Activated naive CD4-positive, alpha-beta T cell treated with anti-CD3 and anti-CD28 coated beads for 36 hours (primary cell): Measurements from ENCODE around the gene BRME1. TPM values are rescaled to one million over a fixed set of nuclear protein-coding genes. Genes with fewer than 3 reads are reported as not detected.
"Not testable (repeated sequence)": the region's sequence is repeated elsewhere in the genome, so short reads cannot be mapped to it uniquely, and the experiment has no call there.

Source experiments
- CTCF ChIA-PET: fragments of 350-600 bp; sonication (Branson Sonifier 250); formaldehyde crosslinking; loops from one replicate; lab custom pipeline; 2021; ENCODE audit warnings: antibody characterized with exemption; lab: Charles Lee
- DNase-seq: peaks from one replicate; pipeline ENCODE4 v3.0.0-alpha.2; 2020
- H3K27ac Mint-ChIP-seq: one replicate; pipeline ENCODE4 v1.8.0; 2021; ENCODE audit warnings: mild to moderate bottlenecking, mixed read lengths
- H3K27me3 Mint-ChIP-seq: one replicate; pipeline ENCODE4 v1.8.0; 2021; ENCODE audit warnings: low read depth, mixed read lengths
- H3K36me3 Mint-ChIP-seq: one replicate; pipeline ENCODE4 v1.8.0; 2021; ENCODE audit warnings: low read depth, mixed read lengths
- H3K4me1 Mint-ChIP-seq: one replicate; pipeline ENCODE4 v1.8.0; 2021; ENCODE audit warnings: low read depth, mixed read lengths
- H3K4me3 Mint-ChIP-seq: one replicate; pipeline ENCODE4 v1.8.0; 2021; ENCODE audit warnings: mild to moderate bottlenecking, moderate library complexity, mixed read lengths
- H3K9me3 Mint-ChIP-seq: one replicate; pipeline ENCODE4 v1.8.0; 2021; ENCODE audit warnings: mixed read lengths
- intact Hi-C: fragments of 100-400 bp; cut with micrococcal nuclease; formaldehyde crosslinking; loops from one replicate; pipeline ENCODE4 v1.15.1; 2023
- total RNA-seq, 2 experiments: library from RNA; stranded (reverse); gene quantifications; one replicate each; pipeline ENCODE4 v1.2.3, GENCODE V29; 2021

Gene BRME1
- total RNA-seq, 2 experiments from 2014 or later = 5.8 to 5.9 TPM

DNA sequence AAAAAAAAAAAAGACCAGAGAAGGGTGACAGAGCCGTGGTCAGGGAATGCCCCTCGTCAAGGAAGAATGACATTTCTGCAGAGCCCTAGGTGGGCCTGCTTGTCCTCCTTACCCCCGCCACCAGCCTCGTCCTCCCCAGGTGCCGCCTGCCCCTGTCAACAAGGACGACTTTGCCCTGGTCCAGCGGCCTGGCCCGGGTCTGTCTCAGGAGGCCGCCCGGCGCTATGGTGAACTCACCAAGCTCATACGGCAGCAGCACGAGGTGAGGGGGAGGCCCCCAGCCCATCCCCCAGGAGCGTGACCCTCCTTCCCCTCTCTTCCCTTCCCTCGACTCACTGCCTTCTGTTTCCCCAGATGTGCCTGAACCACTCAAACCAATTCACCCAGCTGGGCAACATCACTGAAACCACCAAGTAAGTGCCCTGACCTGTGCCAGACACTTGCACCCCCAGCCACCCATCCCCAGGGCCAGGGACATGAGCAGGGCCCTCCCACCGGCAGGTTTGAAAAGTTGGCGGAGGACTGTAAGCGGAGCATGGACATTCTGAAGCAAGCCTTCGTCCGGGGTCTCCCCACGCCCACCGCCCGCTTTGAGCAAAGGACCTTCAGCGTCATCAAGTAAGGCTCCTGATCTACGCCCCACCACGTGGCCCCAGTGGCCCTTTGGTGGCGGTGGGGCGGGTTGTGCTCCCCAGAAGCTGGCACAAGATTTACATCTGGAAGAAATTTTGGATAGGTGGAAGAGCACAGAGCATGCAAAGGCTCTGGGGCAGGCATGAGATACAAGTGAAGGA is 17.5 kb upstream of the BRME1 start:
- H3K36me3 Mint-ChIP-seq = peaks cover 51% of the 10 kb centered on the region
- intact Hi-C loops = no loop called here
- DNase-seq = no peak
- peaks cover 4% of the 10 kb centered on the region for H3K9me3 Mint-ChIP-seq
- H3K27ac Mint-ChIP-seq = no peak overlapping the region
- no peak overlapping the region for H3K4me3 Mint-ChIP-seq
- H3K4me1 Mint-ChIP-seq = peaks cover 6% of the 10 kb centered on the region
- H3K27me3 Mint-ChIP-seq = no peaks in the 10 kb centered on the region
- CTCF ChIA-PET = interaction anchor here (2.5 kb wide), 1 partner anchor 136 kb away, joined by 6 read pairs; no protein-coding TSS in a partner anchor

DNA sequence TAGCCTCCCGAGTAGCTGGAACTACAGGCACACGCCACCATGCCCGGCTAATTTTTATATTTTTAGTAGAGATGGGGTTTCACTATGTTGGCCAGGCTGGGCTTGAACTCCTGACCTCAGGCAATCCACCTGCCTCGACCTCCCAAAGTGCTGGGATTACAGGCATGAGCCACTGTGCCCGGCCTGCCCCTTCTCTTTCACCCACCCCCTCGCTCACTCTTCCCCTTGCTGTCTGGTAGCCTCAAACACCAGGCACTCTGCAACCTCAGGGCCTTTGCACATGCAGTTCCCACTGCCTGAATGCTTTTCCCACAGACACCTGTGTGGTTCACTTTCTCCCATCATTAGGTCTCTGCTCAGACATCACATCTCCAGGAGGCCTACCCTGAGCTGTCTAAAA is 16.2 kb upstream of the BRME1 start:
- DNase-seq, H3K9me3 Mint-ChIP-seq, H3K4me1 Mint-ChIP-seq, H3K27ac Mint-ChIP-seq, H3K4me3 Mint-ChIP-seq, intact Hi-C loops, H3K27me3 Mint-ChIP-seq, CTCF ChIA-PET: not testable (repeated sequence)
- peaks cover 48% of the 10 kb centered on the region for H3K36me3 Mint-ChIP-seq

- CTCF ChIA-PET = interaction anchor here (0.6 kb wide), 1 partner anchor 85 kb away, joined by 3 read pairs; the partner anchor contains the start of gene RFX1
- H3K27ac Mint-ChIP-seq = peak overlapping the region; percentile 61
These were observed 15.2 kb upstream of the BRME1 start for GRCh38 chr19:13920940-13921747.

DNA sequence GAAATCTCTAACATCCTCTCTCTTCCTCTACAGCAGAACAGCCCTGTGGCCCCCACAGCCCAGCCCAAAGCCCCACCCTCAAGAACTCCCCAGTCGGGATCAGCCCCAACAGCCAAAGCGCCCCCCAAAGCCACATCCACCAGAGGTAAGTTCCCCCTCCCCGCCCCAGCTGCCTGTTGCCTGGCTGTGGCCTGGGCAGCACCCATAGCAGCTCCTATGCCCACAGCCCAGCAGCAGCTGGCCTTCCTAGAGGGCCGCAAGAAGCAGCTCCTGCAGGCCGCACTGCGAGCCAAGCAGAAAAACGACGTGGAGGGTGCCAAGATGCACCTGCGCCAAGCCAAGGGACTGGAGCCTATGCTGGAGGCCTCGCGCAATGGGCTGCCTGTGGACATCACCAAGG is 14.6 kb upstream of the BRME1 start:
- no peak overlapping the region for H3K4me3 Mint-ChIP-seq
- intact Hi-C loops = no loop called here

More at GRCh38 chr19:13920940-13921747, 15.2 kb upstream of the BRME1 start:
- H3K36me3 Mint-ChIP-seq = peaks cover 42% of the 10 kb centered on the region
- peaks cover 4% of the 10 kb centered on the region for H3K9me3 Mint-ChIP-seq
- no peaks in the 10 kb centered on the region for H3K27me3 Mint-ChIP-seq
- no peaks in the 10 kb centered on the region for H3K4me1 Mint-ChIP-seq
- H3K4me3 Mint-ChIP-seq = no peak overlapping the region
- peak; percentile 59 for DNase-seq
- intact Hi-C loops = no loop called here

DNA sequence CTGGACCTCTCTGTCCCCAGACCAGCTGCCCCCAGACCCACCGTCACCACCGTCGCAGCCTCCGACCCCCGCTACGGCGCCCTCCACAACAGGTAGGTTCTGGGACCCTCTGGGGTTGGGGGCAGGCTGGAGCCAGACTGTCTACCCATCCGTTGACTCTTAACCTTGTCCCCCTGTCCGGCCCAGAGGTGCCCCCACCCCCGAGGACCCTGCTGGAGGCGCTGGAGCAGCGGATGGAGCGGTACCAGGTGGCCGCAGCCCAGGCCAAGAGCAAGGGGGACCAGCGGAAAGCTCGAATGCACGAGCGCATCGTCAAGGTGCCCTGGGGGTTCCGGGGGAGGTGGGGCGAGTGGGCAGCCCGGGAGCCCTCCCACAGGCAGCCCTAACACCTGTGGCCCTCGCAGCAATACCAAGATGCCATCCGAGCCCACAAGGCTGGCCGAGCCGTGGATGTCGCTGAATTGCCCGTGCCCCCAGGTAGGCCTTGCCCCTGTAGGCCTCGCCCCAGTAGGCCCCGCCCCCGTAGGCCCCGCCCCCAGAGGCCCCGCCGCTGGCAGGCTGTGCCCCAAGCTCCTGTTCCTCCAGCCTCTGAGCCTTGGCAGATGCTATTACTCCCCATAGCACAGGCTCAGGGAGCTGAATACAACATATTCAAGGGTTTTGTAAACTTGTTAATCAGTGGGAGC is 13.0 kb upstream of the BRME1 start:
- Mint-ChIP-seq H3K9me3 (peaks cover 4% of the 10 kb centered on the region), H3K4me1 (no peaks in the 10 kb centered on the region), H3K27me3 (no peaks in the 10 kb centered on the region), H3K4me3 (no peak overlapping the region), H3K27ac (no peak overlapping the region), H3K36me3 (peaks cover 35% of the 10 kb centered on the region)
- intact Hi-C loops = no loop called here
- DNase-seq = no peak
- CTCF ChIA-PET = interaction anchor here (0.6 kb wide), 1 partner anchor 152 kb away, joined by 3 read pairs; no protein-coding TSS in a partner anchor

More for the DNA sequence above, 14.6 kb upstream of the BRME1 start:
- H3K4me1 Mint-ChIP-seq = no peaks in the 10 kb centered on the region
- CTCF ChIA-PET = no interaction called here
- H3K27me3 Mint-ChIP-seq = no peaks in the 10 kb centered on the region
- DNase-seq = no peak
- H3K27ac Mint-ChIP-seq = no peak overlapping the region
- peaks cover 4% of the 10 kb centered on the region for H3K9me3 Mint-ChIP-seq
- H3K36me3 Mint-ChIP-seq = peaks cover 39% of the 10 kb centered on the region

- DNase-seq = no peak
- Mint-ChIP-seq H3K4me1 (no peaks in the 10 kb centered on the region), H3K4me3 (no peak overlapping the region), H3K27me3 (no peaks in the 10 kb centered on the region), H3K27ac (no peak overlapping the region), H3K9me3 (peaks cover 4% of the 10 kb centered on the region), H3K36me3 (peaks cover 30% of the 10 kb centered on the region)
- intact Hi-C loops = no loop called here
- CTCF ChIA-PET = interaction anchor here (0.6 kb wide), 1 partner anchor 153 kb away, joined by 3 read pairs; no protein-coding TSS in a partner anchor
These were observed 12.0 kb upstream of the BRME1 start for GRCh38 chr19:13917888-13918406.

DNA sequence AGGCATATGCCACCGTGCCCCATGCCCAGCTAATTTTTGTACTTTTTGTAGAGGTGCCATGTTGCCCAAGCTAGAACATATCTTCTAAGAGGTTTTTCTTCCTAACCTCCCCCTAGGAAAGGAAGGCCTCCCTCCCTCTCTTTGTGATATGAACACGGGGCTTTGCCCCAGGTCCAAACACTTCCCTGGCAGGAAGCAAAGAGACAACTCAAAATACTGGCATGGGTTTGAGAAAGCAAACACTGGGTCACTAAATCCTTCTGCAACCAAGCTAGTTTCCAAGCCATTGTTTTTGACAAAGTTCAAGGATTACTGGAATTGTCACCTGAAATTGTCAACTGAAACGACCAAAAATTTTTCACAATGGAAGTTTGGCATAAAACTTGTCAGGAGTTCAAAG is 8.9 kb upstream of the BRME1 start:
- Mint-ChIP-seq H3K4me3 (no peak overlapping the region), H3K27ac (no peak overlapping the region), H3K4me1 (no peaks in the 10 kb centered on the region), H3K27me3 (no peaks in the 10 kb centered on the region), H3K9me3 (no peaks in the 10 kb centered on the region), H3K36me3 (peaks cover 11% of the 10 kb centered on the region)
- no peak for DNase-seq
- CTCF ChIA-PET = no interaction called here
- intact Hi-C loops = no loop called here

GRCh38 chr19:13913352-13913751 is 7.4 kb upstream of the BRME1 start:
- Mint-ChIP-seq H3K4me1 (no peaks in the 10 kb centered on the region), H3K4me3 (no peak overlapping the region), H3K27ac (no peak overlapping the region), H3K9me3 (no peaks in the 10 kb centered on the region), H3K27me3 (no peaks in the 10 kb centered on the region), H3K36me3 (peaks cover 12% of the 10 kb centered on the region)
- intact Hi-C loops = no loop called here
- CTCF ChIA-PET = no interaction called here
- no peak for DNase-seq

GRCh38 chr19:13909430-13909829 is 3.5 kb upstream of the BRME1 start:
- Mint-ChIP-seq H3K27ac (no peak overlapping the region), H3K9me3 (peaks cover 1% of the 10 kb centered on the region), H3K4me1 (peaks cover 19% of the 10 kb centered on the region), H3K36me3 (peaks cover 13% of the 10 kb centered on the region), H3K4me3 (no peak overlapping the region), H3K27me3 (no peaks in the 10 kb centered on the region)
- intact Hi-C loops = loop anchor here (5.0 kb wide), 1 partner anchor 123 kb away; the partner anchor contains the start of gene IL27RA
- CTCF ChIA-PET = no interaction called here
- no peak for DNase-seq

- Mint-ChIP-seq H3K36me3 (peaks cover 15% of the 10 kb centered on the region), H3K27me3 (no peaks in the 10 kb centered on the region), H3K4me1 (peaks cover 25% of the 10 kb centered on the region), H3K27ac (no peak overlapping the region), H3K4me3 (no peak overlapping the region), H3K9me3 (peaks cover 1% of the 10 kb centered on the region)
- DNase-seq = no peak
- CTCF ChIA-PET = no interaction called here
- intact Hi-C loops = loop anchor here (5.0 kb wide), 1 partner anchor 124 kb away; the partner anchor contains the start of gene IL27RA
These were observed 2.8 kb upstream of the BRME1 start for GRCh38 chr19:13908674-13909073.

GRCh38 chr19:13906910-13907309 is 993 bp upstream of the BRME1 start:
- intact Hi-C loops = loop anchor here (1.0 to 5.0 kb wide), 3 partner anchors 26 to 125 kb away; partner anchors contain the start of genes DCAF15 and IL27RA
- no peaks in the 10 kb centered on the region for H3K27me3 Mint-ChIP-seq
- H3K9me3 Mint-ChIP-seq = peaks cover 1% of the 10 kb centered on the region

More at GRCh38 chr19:13906910-13907309, 993 bp upstream of the BRME1 start:
- CTCF ChIA-PET = interaction anchor here (1.0 kb wide), 1 partner anchor 94 kb away, joined by 3 read pairs; no protein-coding TSS in a partner anchor
- H3K36me3 Mint-ChIP-seq = peaks cover 12% of the 10 kb centered on the region
- no peak overlapping the region for H3K27ac Mint-ChIP-seq
- H3K4me3 Mint-ChIP-seq = peak overlapping the region; percentile 86
- DNase-seq = no peak
- H3K4me1 Mint-ChIP-seq = peaks cover 30% of the 10 kb centered on the region
